T-helper 1 cell treated with Interleukin-12 subunit alpha and Interleukin-12 subunit beta and Interleukin-4 antibody, amounts not matched to agents 30 μg/mL and 1 μg/mL, for 36 hours (primary cell): ENCODE results near the gene HSPB8.

ENCODE experiments used
- H3K27ac Mint-ChIP-seq: one replicate; pipeline ENCODE4 v1.8.0; 2021; ENCODE audit warnings: mild to moderate bottlenecking, mixed read lengths
- H3K27me3 Mint-ChIP-seq: one replicate; pipeline ENCODE4 v1.8.0; 2021; ENCODE audit warnings: low read depth, mixed read lengths
- H3K36me3 Mint-ChIP-seq: one replicate; pipeline ENCODE4 v1.8.0; 2021; ENCODE audit warnings: low read depth, mixed read lengths
- H3K4me1 Mint-ChIP-seq: one replicate; pipeline ENCODE4 v1.8.0; 2021; ENCODE audit warnings: low read depth, mixed read lengths
- H3K4me3 Mint-ChIP-seq: one replicate; pipeline ENCODE4 v1.8.0; 2021; ENCODE audit warnings: mild to moderate bottlenecking, moderate library complexity, mixed read lengths
- H3K9me3 Mint-ChIP-seq: one replicate; pipeline ENCODE4 v1.8.0; 2021; ENCODE audit warnings: mixed read lengths

The HSPB8 gene

GRCh38 chr12:119239040-119239439 lies 60.3 kb downstream of the HSPB8 start:
- Mint-ChIP-seq H3K27ac (no peak overlapping the region), H3K4me1 (no peaks in the 10 kb centered on the region), H3K4me3 (no peak overlapping the region), H3K27me3 (no peaks in the 10 kb centered on the region), H3K36me3 (no peaks in the 10 kb centered on the region), H3K9me3 (peaks cover 8% of the 10 kb centered on the region)

- H3K27ac Mint-ChIP-seq, result no peak overlapping the region
- H3K27me3 Mint-ChIP-seq, result no peaks in the 10 kb centered on the region
- no peak overlapping the region for H3K4me3 Mint-ChIP-seq
- H3K9me3 Mint-ChIP-seq, result peaks cover 8% of the 10 kb centered on the region
- H3K4me1 Mint-ChIP-seq, result no peaks in the 10 kb centered on the region
- no peaks in the 10 kb centered on the region for H3K36me3 Mint-ChIP-seq
Measured at GRCh38 chr12:119241049-119241448, 62.3 kb downstream of the HSPB8 start.

- H3K27ac Mint-ChIP-seq, result no peak overlapping the region
- no peaks in the 10 kb centered on the region for H3K36me3 Mint-ChIP-seq
- no peak overlapping the region for H3K4me3 Mint-ChIP-seq
- H3K9me3 Mint-ChIP-seq, result peaks cover 8% of the 10 kb centered on the region
- no peaks in the 10 kb centered on the region for H3K27me3 Mint-ChIP-seq
- H3K4me1 Mint-ChIP-seq, result no peaks in the 10 kb centered on the region
Measured at GRCh38 chr12:119241580-119242169, 62.9 kb downstream of the HSPB8 start.
